Mesenchymal stem cell (in vitro differentiated cells and primary cell): ENCODE results near the gene C3orf38.

ENCODE experiments used
- DNase-seq: peaks from one replicate; pipeline ENCODE4 v3.0.0-alpha.2; 2013
- H2AFZ ChIP-seq: one replicate; pipeline ENCODE4 v1.6.1; 2013; ENCODE audit warnings: low read depth, mild to moderate bottlenecking, control low read depth, inconsistent platforms, low read length, moderate library complexity
- H2AK5ac ChIP-seq: 2 replicates; pipeline ENCODE4 v1.6.1; 2013; ENCODE audit warnings: low read length, moderate library complexity, mild to moderate bottlenecking, inconsistent platforms; ENCODE audit not compliant: severe bottlenecking
- H2BK120ac ChIP-seq: one replicate; pipeline ENCODE4 v1.6.1; 2013; ENCODE audit warnings: low read depth, mild to moderate bottlenecking, inconsistent platforms, low read length, moderate library complexity
- H2BK12ac ChIP-seq, 2 experiments: one replicate each; pipeline ENCODE4 v1.6.1; 2013; ENCODE audit warnings: inconsistent platforms in 2 of 2, low read length in 2 of 2, mild to moderate bottlenecking in 2 of 2, moderate library complexity in 2 of 2, control low read depth in 1 of 2
- H2BK15ac ChIP-seq: one replicate; pipeline ENCODE4 v1.6.1; 2013; ENCODE audit warnings: mild to moderate bottlenecking, low read depth, inconsistent platforms; ENCODE audit not compliant: poor library complexity, severe bottlenecking
- H2BK5ac ChIP-seq: 2 replicates; pipeline ENCODE4 v1.6.1; 2013; ENCODE audit warnings: low read depth, mild to moderate bottlenecking, low read length, control low read depth, inconsistent platforms; ENCODE audit not compliant: poor library complexity, severe bottlenecking
- H3K14ac ChIP-seq, 2 experiments: one replicate each; pipeline ENCODE4 v1.6.1; 2013; ENCODE audit warnings: inconsistent platforms in 2 of 2, low read length in 2 of 2, control low read depth in 1 of 2, mild to moderate bottlenecking in 1 of 2, moderate library complexity in 1 of 2
- H3K18ac ChIP-seq, 2 experiments: one replicate each; pipeline ENCODE4 v1.6.1; 2013; ENCODE audit warnings: inconsistent platforms in 2 of 2, low read length in 2 of 2, control low read depth in 1 of 2, low read depth in 1 of 2, mild to moderate bottlenecking in 1 of 2
- H3K23ac ChIP-seq, 2 experiments: one replicate each; pipeline ENCODE4 v1.6.1; 2013; ENCODE audit warnings: inconsistent platforms in 2 of 2, low read length in 2 of 2, mild to moderate bottlenecking in 2 of 2, moderate library complexity in 2 of 2, control low read depth in 1 of 2
- H3K27ac ChIP-seq: 2 replicates; pipeline ENCODE4 v1.5.1; 2013; ENCODE audit warnings: mild to moderate bottlenecking, moderate library complexity, low read length, control low read depth, inconsistent platforms; ENCODE audit not compliant: poor library complexity, severe bottlenecking
- H3K27me3 ChIP-seq, 2 experiments: 2 replicates each; pipeline versions ENCODE4 v1.6.1 to v1.7.0; 2013; ENCODE audit warnings: low read length in 2 of 2, mild to moderate bottlenecking in 2 of 2, moderate library complexity in 2 of 2, control low read depth in 1 of 2, inconsistent platforms in 1 of 2; ENCODE audit not compliant: control insufficient read depth in 1 of 2, insufficient read depth in 1 of 2
- H3K36me3 ChIP-seq, 2 experiments: 2 replicates each; pipeline versions ENCODE4 v1.6.1 to v1.7.0; 2013; ENCODE audit warnings: low read length in 2 of 2, control low read depth in 1 of 2, inconsistent platforms in 1 of 2, low read depth in 1 of 2, mild to moderate bottlenecking in 1 of 2; ENCODE audit not compliant: insufficient read depth in 2 of 2, control insufficient read depth in 1 of 2
- H3K4ac ChIP-seq, 2 experiments: one replicate each; pipeline ENCODE4 v1.6.1; 2013; ENCODE audit warnings: inconsistent platforms in 2 of 2, low read length in 2 of 2, mild to moderate bottlenecking in 2 of 2, moderate library complexity in 2 of 2, control low read depth in 1 of 2, low read depth in 1 of 2
- H3K4me1 ChIP-seq: 2 replicates; pipeline ENCODE4 v1.6.1; 2013; ENCODE audit warnings: low read depth, low read length, control low read depth; ENCODE audit not compliant: control insufficient read depth, insufficient read depth
- H3K4me2 ChIP-seq: 2 replicates; pipeline ENCODE4 v1.6.1; 2013; ENCODE audit warnings: low read length, mild to moderate bottlenecking, inconsistent platforms; ENCODE audit not compliant: poor library complexity, severe bottlenecking
- H3K4me3 ChIP-seq, 2 experiments: 2 replicates each; pipeline versions ENCODE4 v1.5.1 to v1.7.0; 2013; ENCODE audit warnings: low read length in 2 of 2, mild to moderate bottlenecking in 2 of 2, control low read depth in 1 of 2, low read depth in 1 of 2; ENCODE audit not compliant: insufficient read depth in 1 of 2
- H3K79me1 ChIP-seq: replicated peaks from 2 replicates; pipeline ENCODE4 v1.6.1; 2013; ENCODE audit warnings: mild to moderate bottlenecking, control low read depth, low read length, inconsistent platforms; ENCODE audit not compliant: poor library complexity, severe bottlenecking
- H3K9ac ChIP-seq: 2 replicates; pipeline ENCODE4 v1.7.0; 2013; ENCODE audit warnings: mild to moderate bottlenecking, low read length, moderate library complexity
- H3K9me3 ChIP-seq: 2 replicates; pipeline ENCODE4 v1.7.0; 2013; ENCODE audit warnings: mild to moderate bottlenecking, low read length; ENCODE audit not compliant: control insufficient read depth
- H4K8ac ChIP-seq: one replicate; pipeline ENCODE4 v1.6.1; 2013; ENCODE audit warnings: inconsistent platforms, mild to moderate bottlenecking, low read length, moderate library complexity
- H4K91ac ChIP-seq: one replicate; pipeline ENCODE4 v1.6.1; 2013; ENCODE audit warnings: mild to moderate bottlenecking, low read length, inconsistent platforms
- WGBS: methylation state at CpG from one replicate; pipeline ENCODE4 v1.1.7; 2013; ENCODE audit warnings: mixed read lengths; 5-methylcytosine and 5-hydroxymethylcytosine counted together

Gene C3orf38

DNA sequence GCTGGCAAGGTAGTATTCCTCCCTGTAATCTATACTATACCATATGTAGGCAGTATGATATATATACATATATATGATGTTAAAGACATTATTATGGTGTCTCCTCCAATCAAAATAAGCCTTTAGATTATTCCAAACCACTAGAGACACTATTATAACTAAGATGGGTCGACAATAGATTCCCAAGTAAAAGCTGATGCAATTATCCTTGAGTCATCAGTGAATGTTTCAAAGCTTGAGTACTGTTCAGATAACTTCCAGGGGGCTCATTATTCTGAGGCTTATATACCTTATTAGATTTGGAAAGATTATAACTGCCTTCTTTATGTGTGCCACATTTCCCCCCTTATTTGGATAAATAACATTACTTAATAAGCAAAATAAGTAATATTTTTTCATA, 11.9 kb upstream of the C3orf38 start:
- Histone ChIP-seq H2AK5ac (no peak overlapping the region), H3K27ac (no peak overlapping the region), H4K8ac (no peak overlapping the region), H3K14ac (no peak overlapping the region), H3K79me1 (no peaks in the 10 kb centered on the region), H3K18ac (no peak overlapping the region), H3K9ac (no peak overlapping the region), H3K23ac (no peak overlapping the region), H3K4ac (no peak overlapping the region), H3K4me2 (no peak overlapping the region), H2BK12ac (no peak overlapping the region), H3K4me1 (no peaks in the 10 kb centered on the region), H3K9me3 (no peaks in the 10 kb centered on the region), H2BK5ac (no peak overlapping the region), H2BK120ac (no peak overlapping the region), H2AFZ (no peak overlapping the region), H2BK15ac (no peak overlapping the region), H4K91ac (no peak overlapping the region), H3K4me3 (no peak overlapping the region), H3K36me3 (peaks cover 0 to 68% of the 10 kb centered on the region in 2 experiments), H3K27me3 (no peaks in the 10 kb centered on the region)
- DNase-seq, result peak; percentile 24
- no CpG with 5 or more reads among the region's 1 CpG for WGBS

DNA sequence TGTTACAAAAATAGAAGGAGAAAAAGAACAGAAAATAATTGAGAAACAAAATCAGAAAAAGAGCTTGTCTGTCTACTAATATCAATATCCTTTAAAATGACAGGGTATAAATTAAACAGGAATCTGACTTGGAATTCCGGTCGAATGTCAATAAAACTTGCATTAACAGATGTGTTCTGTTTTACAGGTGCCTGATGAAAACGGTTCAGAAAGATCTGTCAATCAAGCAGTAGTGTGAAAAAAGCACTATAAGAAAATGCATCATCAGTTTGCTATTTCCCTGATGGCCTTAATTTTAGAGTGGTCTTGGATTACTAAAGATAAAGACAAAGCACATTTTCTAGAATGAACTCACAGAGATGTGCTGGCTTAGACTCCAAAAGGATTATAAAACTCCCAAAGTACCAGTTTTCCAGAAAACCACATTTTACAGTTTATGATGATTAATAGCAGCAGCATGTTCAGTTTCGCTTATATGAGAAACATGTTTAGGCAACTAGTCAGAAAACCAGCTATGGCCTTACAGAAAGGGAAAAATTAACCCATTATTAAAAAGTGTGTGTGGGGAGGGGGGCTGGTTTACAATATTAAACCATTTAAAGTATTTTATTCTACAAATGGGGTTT, 8.2 kb upstream of the C3orf38 start:
- Histone ChIP-seq H4K91ac (no peak overlapping the region), H3K36me3 (peaks cover 0 to 35% of the 10 kb centered on the region in 2 experiments), H2BK12ac (no peak overlapping the region), H3K4me2 (no peak overlapping the region), H3K4ac (no peak overlapping the region), H2BK120ac (no peak overlapping the region), H2AK5ac (no peak overlapping the region), H3K18ac (no peak overlapping the region), H2AFZ (no peak overlapping the region), H3K4me1 (no peaks in the 10 kb centered on the region), H3K79me1 (peaks cover 3% of the 10 kb centered on the region), H3K14ac (no peak overlapping the region), H3K23ac (no peak overlapping the region), H2BK15ac (no peak overlapping the region), H3K27me3 (no peaks in the 10 kb centered on the region), H3K4me3 (no peak overlapping the region), H3K9me3 (no peaks in the 10 kb centered on the region), H4K8ac (no peak overlapping the region), H3K27ac (no peak overlapping the region), H2BK5ac (no peak overlapping the region), H3K9ac (peak overlapping the region; percentile 63)
- peak; percentile 60 for DNase-seq
- WGBS, result 31% methylated on average over 4 of the region's 4 CpGs

DNA sequence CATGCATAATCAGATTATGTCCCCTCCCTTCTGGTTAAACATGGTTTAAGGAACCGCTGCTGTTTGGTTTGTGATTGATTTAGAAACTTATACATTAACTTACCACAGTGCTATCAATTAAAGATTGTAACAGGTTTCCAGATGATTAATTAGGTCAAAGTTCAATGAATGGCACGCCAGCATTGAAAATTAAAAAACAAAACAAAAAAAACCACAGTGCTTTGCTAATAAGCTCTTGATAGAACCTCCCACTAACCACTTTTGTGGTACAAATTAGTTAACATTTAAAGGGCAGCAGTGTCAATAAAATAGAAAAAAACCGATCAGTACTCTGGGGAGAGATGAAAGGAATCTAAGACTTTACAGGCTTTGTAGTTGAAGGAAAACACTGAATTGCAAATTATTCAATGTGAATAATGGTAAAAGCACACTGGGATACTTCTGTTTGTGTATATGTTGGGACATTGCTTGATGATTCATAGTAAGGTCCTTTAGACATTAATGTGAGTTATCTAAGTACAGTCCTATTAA, 7.6 kb upstream of the C3orf38 start:
- Histone ChIP-seq H3K9ac (peak overlapping the region; percentile 63), H3K36me3 (peaks cover 0 to 32% of the 10 kb centered on the region in 2 experiments), H3K27me3 (no peaks in the 10 kb centered on the region), H2AFZ (no peak overlapping the region), H2BK120ac (no peak overlapping the region), H3K79me1 (peaks cover 5% of the 10 kb centered on the region), H3K23ac (no peak overlapping the region), H2BK5ac (no peak overlapping the region), H4K91ac (no peak overlapping the region), H3K4me1 (no peaks in the 10 kb centered on the region), H2BK15ac (no peak overlapping the region), H2BK12ac (no peak overlapping the region), H3K27ac (no peak overlapping the region), H3K9me3 (no peaks in the 10 kb centered on the region), H3K4ac (no peak overlapping the region), H2AK5ac (no peak overlapping the region), H3K4me2 (no peak overlapping the region), H3K14ac (no peak overlapping the region), H3K18ac (no peak overlapping the region), H4K8ac (no peak overlapping the region), H3K4me3 (no peak overlapping the region)
- DNase-seq, result peak; percentile 59
- WGBS, result 6% methylated on average over 1 of the region's 3 CpGs

DNA sequence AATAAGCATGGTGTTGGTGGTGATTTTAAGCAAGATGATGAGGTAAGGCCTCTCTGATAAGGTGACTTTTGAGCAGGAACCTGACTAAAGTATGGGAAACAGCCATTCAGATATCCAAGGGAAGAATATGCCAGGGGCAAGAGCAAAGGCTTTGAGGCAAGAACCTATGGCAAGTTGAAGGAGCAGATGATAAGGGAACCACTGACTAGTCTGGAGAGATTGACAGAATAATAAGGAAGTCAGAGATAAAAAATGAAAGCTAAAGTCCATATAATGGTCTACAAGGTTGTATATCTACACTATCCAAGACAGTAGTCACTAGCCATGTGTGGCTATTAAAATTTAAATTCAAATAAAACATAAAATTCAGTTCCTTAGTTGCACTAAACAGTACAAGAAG, 2.5 kb upstream of the C3orf38 start:
- Histone ChIP-seq H2BK5ac (no peak overlapping the region), H2BK120ac (no peak overlapping the region), H3K27ac (no peak overlapping the region), H2AFZ (no peak overlapping the region), H3K4me1 (peaks cover 3% of the 10 kb centered on the region), H2BK12ac (no peak overlapping the region), H3K9ac (no peak overlapping the region), H3K18ac (no peak overlapping the region), H3K36me3 (no peaks in the 10 kb centered on the region), H3K79me1 (peaks cover 10% of the 10 kb centered on the region), H3K4ac (no peak overlapping the region), H4K91ac (no peak overlapping the region), H3K9me3 (no peaks in the 10 kb centered on the region), H3K14ac (no peak overlapping the region), H3K4me3 (no peak overlapping the region), H2AK5ac (no peak overlapping the region), H2BK15ac (no peak overlapping the region), H3K23ac (no peak overlapping the region), H4K8ac (no peak overlapping the region), H3K27me3 (no peaks in the 10 kb centered on the region), H3K4me2 (no peak overlapping the region)
- DNase-seq, result no peak
